HCT116 (cell line): ENCODE data around the gene USP8. TPM values are rescaled to one million over a fixed set of nuclear protein-coding genes. Genes with fewer than 3 reads are reported as not detected.

ENCODE experiments used
- ATAC-seq: fragments of 200-7000 bp; cut with Tn5 transposase; 2 replicates; pipeline ENCODE4 v1.9.1; 2020; ENCODE audit warnings: mild to moderate bottlenecking, moderate library complexity
- BruUV-seq: library from RNA; stranded (reverse); fragments of 400-500 nt; replicated peaks from 2 replicates; lab custom pipeline; 2021; lab: Mats Ljungman, UMichigan
- CTCF ChIA-PET: fragments of 300-600 bp; sonication (Branson Sonifier 250); formaldehyde crosslinking; loops from one replicate; lab custom pipeline; 2021; ENCODE audit warnings: antibody characterized with exemption; lab: Charles Lee
- POLR2A ChIA-PET: fragments of 300-600, 350-600 bp; sonication (Branson Sonifier 250); formaldehyde crosslinking; loops from one replicate; lab custom pipeline; 2021; ENCODE audit warnings: antibody characterized with exemption; lab: Charles Lee
- RAD21 ChIA-PET, 2 experiments: fragments of 300-600 bp; sonication (Branson Sonifier 250); formaldehyde crosslinking; loops; one replicate each; lab custom pipeline; 2023; ENCODE audit warnings: low total read pairs in 2 of 2; ENCODE audit not compliant: uncharacterized antibody in 2 of 2, unreplicated experiment in 2 of 2, low non-redundant PET in 1 of 2; lab: Charles Lee
- DNase-seq: peaks from one replicate; pipeline ENCODE4 v3.0.0-alpha.2; 2010; ENCODE audit warnings: low read depth, low spot score
- H2AFZ ChIP-seq: fragments of 200-600 bp; shearing (Covaris generic), sonication (generic); 2 replicates; pipeline ENCODE4 v1.6.1; 2017; ENCODE audit warnings: low read depth, mixed run types, mixed read lengths, antibody characterized with exemption, low read length; ENCODE audit not compliant: poor library complexity, severe bottlenecking
- H3K27ac ChIP-seq: 2 replicates; pipeline ENCODE4 v1.5.1; 2012; ENCODE audit warnings: low read depth, low read length
- H3K27me3 ChIP-seq: fragments of 200-600 bp; sonication (generic); 2 replicates; pipeline ENCODE4 v1.6.1; 2016; ENCODE audit warnings: mixed run types, low read length, mixed read lengths; ENCODE audit not compliant: insufficient read depth
- H3K36me3 ChIP-seq, 2 experiments: fragments of 200-500 bp in 1 of 2; fragments of 200-600 bp in 1 of 2; sonication (Bioruptor generic) in 1 of 2; sonication (generic) in 1 of 2; 2 replicates each; pipeline versions ENCODE4 v1.5.1 to v1.6.1; 2014 to 2016; ENCODE audit warnings: low read length in 2 of 2, inconsistent platforms in 1 of 2, mixed read lengths in 1 of 2, mixed run types in 1 of 2; ENCODE audit not compliant: insufficient read depth in 2 of 2, control insufficient read depth in 1 of 2
- H3K4me1 ChIP-seq, 2 experiments: fragments of 200-600 bp in 1 of 2; sonication (generic) in 1 of 2; 2 replicates each; pipeline versions ENCODE4 v1.5.1 to v1.6.1; 2012 to 2017; ENCODE audit warnings: low read length in 2 of 2, inconsistent platforms in 1 of 2, mild to moderate bottlenecking in 1 of 2, mixed read lengths in 1 of 2, mixed run types in 1 of 2, moderate library complexity in 1 of 2; ENCODE audit not compliant: insufficient read depth in 2 of 2, control insufficient read depth in 1 of 2
- H3K4me2 ChIP-seq: fragments of 200-600 bp; sonication (generic); 2 replicates; pipeline ENCODE4 v1.6.1; 2017; ENCODE audit warnings: mixed run types, low read length, mixed read lengths
- H3K4me3 ChIP-seq, 2 experiments: fragments of 200-600 bp in 1 of 2; sonication (generic) in 1 of 2; replicated peaks in 1 of 2; 2 replicates each; pipeline ENCODE4 v1.5.1; 2011 to 2016; ENCODE audit warnings: low read length in 2 of 2, control low read depth in 1 of 2, low read depth in 1 of 2, mild to moderate bottlenecking in 1 of 2, mixed read lengths in 1 of 2, mixed run types in 1 of 2
- H3K79me2 ChIP-seq: fragments of 200-600 bp; sonication (generic); 2 replicates; pipeline ENCODE4 v1.6.1; 2017; ENCODE audit warnings: mild to moderate bottlenecking, mixed run types, low read length, moderate library complexity, mixed read lengths; ENCODE audit not compliant: insufficient read depth
- H3K9ac ChIP-seq: fragments of 200-600 bp; sonication (generic); 2 replicates; pipeline ENCODE4 v1.6.1; 2016; ENCODE audit warnings: low read length, mixed read lengths
- H3K9me2 ChIP-seq: fragments of 200-600 bp; sonication (generic), shearing (Covaris generic); 2 replicates; pipeline ENCODE4 v1.6.1; 2017; ENCODE audit warnings: mixed run types, mild to moderate bottlenecking, moderate library complexity; ENCODE audit not compliant: insufficient read depth
- H3K9me3 ChIP-seq, 2 experiments: fragments of 200-500 bp in 1 of 2; fragments of 200-600 bp in 1 of 2; sonication (Bioruptor generic) in 1 of 2; sonication (generic) in 1 of 2; 2 replicates each; pipeline ENCODE4 v1.6.1; 2014 to 2017; ENCODE audit warnings: low read length in 2 of 2, mixed read lengths in 2 of 2, inconsistent platforms in 1 of 2, low read depth in 1 of 2, mild to moderate bottlenecking in 1 of 2, mixed run types in 1 of 2, moderate library complexity in 1 of 2; ENCODE audit not compliant: control insufficient read depth in 1 of 2, insufficient read depth in 1 of 2
- H4K20me1 ChIP-seq: fragments of 200-600 bp; sonication (generic), shearing (Covaris generic); 2 replicates; pipeline ENCODE4 v1.6.1; 2017; ENCODE audit warnings: mixed run types, mild to moderate bottlenecking, moderate library complexity; ENCODE audit not compliant: insufficient read depth
- CBX3 ChIP-seq: IDR thresholded peaks from 2 replicates; pipeline ENCODE4 v1.6.1; 2012; ENCODE audit warnings: low read depth
- CEBPB ChIP-seq: IDR thresholded peaks from 2 replicates; pipeline ENCODE4 v1.6.1; 2012; ENCODE audit warnings: low read depth
- EGR1 ChIP-seq: IDR thresholded peaks from 2 replicates; pipeline ENCODE4 v1.6.1; 2012; ENCODE audit warnings: low read depth
- EZH2phosphoT487 ChIP-seq: fragments of 200-600 bp; IDR thresholded peaks from 2 replicates; pipeline ENCODE4 v1.6.1; 2018; ENCODE audit warnings: antibody characterized with exemption, borderline replicate concordance
- FOSL1 ChIP-seq: IDR thresholded peaks from 2 replicates; pipeline ENCODE4 v1.6.1; 2012; ENCODE audit warnings: low read depth
- SP1 ChIP-seq: IDR thresholded peaks from 2 replicates; pipeline ENCODE4 v1.6.1; 2012; ENCODE audit warnings: low read depth
- ZNF274 ChIP-seq: fragments of 200-500 bp; sonication (Bioruptor generic); IDR thresholded peaks from 2 replicates; pipeline ENCODE4 v1.6.1; 2014; ENCODE audit warnings: mild to moderate bottlenecking, low read depth, low read length, inconsistent platforms
- intact Hi-C: fragments of 100-400 bp; cut with micrococcal nuclease; formaldehyde crosslinking; loops from 2 replicates; pipeline ENCODE4 v1.10.0; 2022
- total RNA-seq: library from RNA; stranded (reverse); gene quantifications from one replicate; pipeline ENCODE4 v1.2.1, GENCODE V29; 2021; ENCODE audit not compliant: unreplicated experiment
- TF ChIP-seq, protein P1 (sequence below), 3 experiments: fragments of 200-600 bp in 1 of 3; sonication (generic) in 1 of 3; IDR thresholded peaks in 2 of 3; conservative IDR thresholded peaks in 1 of 3; 2 replicates each; pipeline ENCODE4 v1.5.1; 2012 to 2017; ENCODE audit warnings: low read depth in 2 of 3, low read length in 2 of 3, antibody characterized with exemption in 1 of 3, borderline replicate concordance in 1 of 3, control low read depth in 1 of 3, mild to moderate bottlenecking in 1 of 3, mixed read lengths in 1 of 3, mixed run types in 1 of 3, moderate library complexity in 1 of 3; ENCODE audit not compliant: insufficient read depth in 1 of 3
- TF ChIP-seq, protein P2 (sequence below): IDR thresholded peaks from 2 replicates; pipeline ENCODE4 v1.6.1; 2011; ENCODE audit warnings: mild to moderate bottlenecking, low read length, moderate library complexity; ENCODE audit not compliant: insufficient replicate concordance; ENCODE audit errors: extremely low read depth
- TF ChIP-seq, protein P3 (sequence below): IDR thresholded peaks from 2 replicates; pipeline ENCODE4 v1.6.1; 2012

USP8 gene
- total RNA-seq, 1 experiment from 2014 or later, result 67.9 TPM

DNA sequence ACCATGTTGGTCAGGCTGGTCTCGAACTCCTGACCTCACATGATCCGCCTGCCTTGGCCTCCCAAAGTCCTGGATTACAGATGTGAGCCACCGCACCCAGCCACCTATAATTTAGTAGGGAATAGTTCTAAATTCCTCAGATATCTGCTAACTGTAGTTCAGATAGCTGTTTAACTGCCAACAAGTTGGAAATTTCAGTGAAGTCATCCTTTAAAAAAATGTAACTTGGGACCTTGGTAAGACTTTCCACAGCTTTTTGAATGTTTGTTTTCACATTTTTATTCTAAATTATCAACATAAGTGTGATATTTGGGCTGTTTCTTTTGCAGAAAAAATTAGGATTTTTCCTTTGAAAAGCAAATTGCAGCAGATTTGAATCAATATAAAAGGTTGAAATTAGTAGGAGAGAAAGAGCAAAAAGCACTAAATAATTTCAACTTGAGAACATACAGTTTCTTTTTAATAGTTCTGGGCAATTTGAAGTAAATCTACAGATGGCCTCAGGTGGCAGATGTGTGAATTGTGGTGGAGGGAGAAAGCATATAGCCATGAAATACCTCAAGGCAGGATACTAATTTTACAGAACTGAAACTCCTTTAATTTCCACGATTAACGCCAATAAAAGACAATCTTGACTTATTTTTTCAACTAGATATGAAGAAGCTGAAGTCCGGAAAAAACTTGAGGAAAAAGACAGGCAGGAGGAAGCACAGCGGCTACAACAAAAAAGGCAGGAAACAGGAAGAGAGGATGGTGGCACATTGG, 34.3 kb downstream of the USP8 start:
- peaks cover 9 to 25% of the 10 kb centered on the region in 2 experiments; a peak in 3 of 4 replicates for H3K36me3 ChIP-seq

More for the DNA sequence above, 34.3 kb downstream of the USP8 start:
- Histone ChIP-seq H3K4me3 (no peak overlapping the region), H3K4me1 (peaks cover 0 to 5% of the 10 kb centered on the region in 2 experiments; a peak in 1 of 4 replicates), H3K27ac (no peak overlapping the region), H4K20me1 (no peaks in the 10 kb centered on the region), H3K9ac (no peak overlapping the region), H3K9me2 (no peaks in the 10 kb centered on the region), H2AFZ (no peak overlapping the region), H3K79me2 (peaks cover 25% of the 10 kb centered on the region; the same call in 1 of the 2 replicates), H3K27me3 (no peaks in the 10 kb centered on the region), H3K9me3 (no peaks in the 10 kb centered on the region), H3K4me2 (no peak overlapping the region)
- ATAC-seq (no peak), DNase-seq (no peak)
- intact Hi-C loops, result no loop called here
- no TSS peak for BruUV-seq
- TF ChIP-seq SP1 (no peak), CBX3 (no peak), EGR1 (no peak), EZH2phosphoT487 (no peak), CEBPB (no peak), FOSL1 (no peak), ZNF274 (no peak)
- TF ChIP-seq, protein P1, sequence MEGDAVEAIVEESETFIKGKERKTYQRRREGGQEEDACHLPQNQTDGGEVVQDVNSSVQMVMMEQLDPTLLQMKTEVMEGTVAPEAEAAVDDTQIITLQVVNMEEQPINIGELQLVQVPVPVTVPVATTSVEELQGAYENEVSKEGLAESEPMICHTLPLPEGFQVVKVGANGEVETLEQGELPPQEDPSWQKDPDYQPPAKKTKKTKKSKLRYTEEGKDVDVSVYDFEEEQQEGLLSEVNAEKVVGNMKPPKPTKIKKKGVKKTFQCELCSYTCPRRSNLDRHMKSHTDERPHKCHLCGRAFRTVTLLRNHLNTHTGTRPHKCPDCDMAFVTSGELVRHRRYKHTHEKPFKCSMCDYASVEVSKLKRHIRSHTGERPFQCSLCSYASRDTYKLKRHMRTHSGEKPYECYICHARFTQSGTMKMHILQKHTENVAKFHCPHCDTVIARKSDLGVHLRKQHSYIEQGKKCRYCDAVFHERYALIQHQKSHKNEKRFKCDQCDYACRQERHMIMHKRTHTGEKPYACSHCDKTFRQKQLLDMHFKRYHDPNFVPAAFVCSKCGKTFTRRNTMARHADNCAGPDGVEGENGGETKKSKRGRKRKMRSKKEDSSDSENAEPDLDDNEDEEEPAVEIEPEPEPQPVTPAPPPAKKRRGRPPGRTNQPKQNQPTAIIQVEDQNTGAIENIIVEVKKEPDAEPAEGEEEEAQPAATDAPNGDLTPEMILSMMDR (IDR thresholded peaks at IDR 0.05 in 2 of 3, conservative IDR thresholded peaks at IDR 0.05 in 1 of 3; ENCODE audit: borderline replicate concordance in 1 of 3, insufficient read depth in 1 of 3, low read depth in 2 of 3, low read length in 2 of 3), result no peak
- TF ChIP-seq, protein P2, sequence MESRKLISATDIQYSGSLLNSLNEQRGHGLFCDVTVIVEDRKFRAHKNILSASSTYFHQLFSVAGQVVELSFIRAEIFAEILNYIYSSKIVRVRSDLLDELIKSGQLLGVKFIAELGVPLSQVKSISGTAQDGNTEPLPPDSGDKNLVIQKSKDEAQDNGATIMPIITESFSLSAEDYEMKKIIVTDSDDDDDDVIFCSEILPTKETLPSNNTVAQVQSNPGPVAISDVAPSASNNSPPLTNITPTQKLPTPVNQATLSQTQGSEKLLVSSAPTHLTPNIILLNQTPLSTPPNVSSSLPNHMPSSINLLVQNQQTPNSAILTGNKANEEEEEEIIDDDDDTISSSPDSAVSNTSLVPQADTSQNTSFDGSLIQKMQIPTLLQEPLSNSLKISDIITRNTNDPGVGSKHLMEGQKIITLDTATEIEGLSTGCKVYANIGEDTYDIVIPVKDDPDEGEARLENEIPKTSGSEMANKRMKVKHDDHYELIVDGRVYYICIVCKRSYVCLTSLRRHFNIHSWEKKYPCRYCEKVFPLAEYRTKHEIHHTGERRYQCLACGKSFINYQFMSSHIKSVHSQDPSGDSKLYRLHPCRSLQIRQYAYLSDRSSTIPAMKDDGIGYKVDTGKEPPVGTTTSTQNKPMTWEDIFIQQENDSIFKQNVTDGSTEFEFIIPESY, result no peak
- TF ChIP-seq, protein P3, sequence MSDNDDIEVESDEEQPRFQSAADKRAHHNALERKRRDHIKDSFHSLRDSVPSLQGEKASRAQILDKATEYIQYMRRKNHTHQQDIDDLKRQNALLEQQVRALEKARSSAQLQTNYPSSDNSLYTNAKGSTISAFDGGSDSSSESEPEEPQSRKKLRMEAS, result no peak
- ChIA-PET RAD21 (no interaction called here), POLR2A (interaction anchor here (0.7 kb wide), 1 partner anchor 422 kb away, joined by 3 read pairs; no protein-coding TSS in a partner anchor), CTCF (no interaction called here)
